Measurements from ENCODE around the gene SORCS2.

- no peak for TF ChIP-seq SUZ12 (IDR thresholded peaks at IDR 0.05; ENCODE audit: extremely low read depth, insufficient read depth, insufficient read length)
- no peak for TF ChIP-seq YY1 (IDR thresholded peaks at IDR 0.05; ENCODE audit: insufficient read depth, insufficient read length)
- no peak for TF ChIP-seq ZNF274 (IDR thresholded peaks at IDR 0.05; ENCODE audit: low read depth, low read length)
Observed at GRCh38 chr4:7614350-7614949, 422.1 kb downstream of the SORCS2 start.
